AG09319 (cell line): ENCODE data around the gene RNASEH2B.

ENCODE experiments used
- DNase-seq: peaks from one replicate; pipeline ENCODE4 v3.0.0-alpha.2; 2010; ENCODE audit warnings: low read depth; ENCODE audit errors: extremely low read depth
- TF ChIP-seq, protein P1 (sequence below): IDR thresholded peaks from 2 replicates; pipeline ENCODE4 v1.5.1; 2011; ENCODE audit warnings: low read depth, mild to moderate bottlenecking, inconsistent platforms, low read length, moderate library complexity

Gene RNASEH2B

DNA sequence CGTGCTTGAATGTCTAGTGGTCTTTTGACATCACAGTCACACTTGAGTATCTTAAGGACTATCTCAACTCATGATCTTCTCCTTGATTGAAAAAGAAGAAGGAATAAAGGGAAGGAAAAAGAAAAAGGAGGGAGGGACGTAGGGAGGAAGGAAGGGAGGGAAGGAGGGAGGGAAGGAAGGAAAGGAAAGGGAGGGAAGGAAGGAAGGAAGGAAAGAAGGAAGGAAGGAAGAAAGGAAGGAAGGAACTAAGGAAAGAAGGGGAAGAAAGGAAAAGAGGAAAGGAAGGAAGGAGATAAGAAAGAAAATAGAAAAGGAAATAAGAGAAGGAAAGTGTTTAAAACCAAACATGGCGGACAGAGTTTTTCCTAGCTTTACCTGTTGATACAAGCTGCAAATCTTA lies 64.7 kb downstream of the RNASEH2B start:
- TF ChIP-seq, protein P1, sequence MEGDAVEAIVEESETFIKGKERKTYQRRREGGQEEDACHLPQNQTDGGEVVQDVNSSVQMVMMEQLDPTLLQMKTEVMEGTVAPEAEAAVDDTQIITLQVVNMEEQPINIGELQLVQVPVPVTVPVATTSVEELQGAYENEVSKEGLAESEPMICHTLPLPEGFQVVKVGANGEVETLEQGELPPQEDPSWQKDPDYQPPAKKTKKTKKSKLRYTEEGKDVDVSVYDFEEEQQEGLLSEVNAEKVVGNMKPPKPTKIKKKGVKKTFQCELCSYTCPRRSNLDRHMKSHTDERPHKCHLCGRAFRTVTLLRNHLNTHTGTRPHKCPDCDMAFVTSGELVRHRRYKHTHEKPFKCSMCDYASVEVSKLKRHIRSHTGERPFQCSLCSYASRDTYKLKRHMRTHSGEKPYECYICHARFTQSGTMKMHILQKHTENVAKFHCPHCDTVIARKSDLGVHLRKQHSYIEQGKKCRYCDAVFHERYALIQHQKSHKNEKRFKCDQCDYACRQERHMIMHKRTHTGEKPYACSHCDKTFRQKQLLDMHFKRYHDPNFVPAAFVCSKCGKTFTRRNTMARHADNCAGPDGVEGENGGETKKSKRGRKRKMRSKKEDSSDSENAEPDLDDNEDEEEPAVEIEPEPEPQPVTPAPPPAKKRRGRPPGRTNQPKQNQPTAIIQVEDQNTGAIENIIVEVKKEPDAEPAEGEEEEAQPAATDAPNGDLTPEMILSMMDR, result no peak
- no peak for DNase-seq

DNA sequence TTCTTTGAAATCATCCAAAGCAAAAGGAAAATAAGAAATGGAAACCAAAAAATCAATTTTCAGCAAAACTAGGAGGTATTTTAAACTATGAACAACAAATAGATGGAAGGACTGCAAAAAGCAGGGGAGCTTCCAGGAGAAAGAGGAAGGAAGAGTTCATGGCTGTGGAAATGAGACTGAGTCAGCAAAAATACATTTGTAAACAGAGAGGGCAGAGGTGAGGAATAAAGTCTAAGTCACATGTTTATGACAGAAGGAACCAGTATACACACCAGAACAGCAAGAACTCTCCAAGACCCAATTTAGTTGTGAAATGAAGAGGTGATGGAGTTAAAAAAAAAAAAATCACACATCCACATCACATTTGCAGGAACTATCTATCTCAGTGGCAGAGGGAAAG lies 69.6 kb downstream of the RNASEH2B start:
- DNase-seq, result no peak
- TF ChIP-seq, protein P1, result no peak

DNA sequence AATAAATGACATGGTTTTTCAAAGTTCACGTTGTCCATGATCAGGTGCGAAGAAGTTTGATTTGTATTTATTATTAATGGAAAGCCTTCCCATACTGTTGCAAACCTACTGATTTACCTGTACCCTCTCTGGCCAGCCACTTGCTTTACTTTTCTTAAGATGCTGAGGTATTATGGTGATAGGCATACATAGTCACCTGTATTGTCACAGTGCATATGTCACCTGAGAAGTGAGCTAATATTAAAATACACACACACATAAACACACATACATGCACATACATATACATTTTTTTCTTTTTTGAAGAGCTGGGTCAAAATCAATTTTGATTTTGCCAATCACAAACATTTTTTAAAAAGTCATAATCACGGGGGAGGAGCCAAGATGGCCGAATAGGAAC lies 72.1 kb downstream of the RNASEH2B start:
- no peak for DNase-seq
- TF ChIP-seq, protein P1, result no peak

DNA sequence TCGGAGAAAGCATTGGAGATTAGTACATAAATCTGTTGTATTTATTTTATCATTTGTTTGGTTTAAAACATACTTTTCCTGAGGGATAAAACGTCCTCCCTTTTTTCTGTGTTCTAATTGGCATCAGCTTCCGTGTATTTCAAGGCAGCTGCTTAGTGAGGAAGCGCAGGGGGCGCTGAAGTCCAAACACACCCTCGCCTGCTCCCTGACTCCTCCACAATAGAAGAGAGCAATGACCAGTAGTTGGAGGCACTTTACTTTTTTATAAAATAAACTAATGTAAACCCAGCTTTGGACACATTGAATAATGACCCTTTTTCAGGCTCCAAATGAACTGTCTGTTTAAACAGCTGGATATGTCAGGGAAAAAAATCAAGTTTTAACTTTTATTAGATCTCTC lies 79.9 kb downstream of the RNASEH2B start:
- TF ChIP-seq, protein P1, result no peak
- DNase-seq, result no peak

DNA sequence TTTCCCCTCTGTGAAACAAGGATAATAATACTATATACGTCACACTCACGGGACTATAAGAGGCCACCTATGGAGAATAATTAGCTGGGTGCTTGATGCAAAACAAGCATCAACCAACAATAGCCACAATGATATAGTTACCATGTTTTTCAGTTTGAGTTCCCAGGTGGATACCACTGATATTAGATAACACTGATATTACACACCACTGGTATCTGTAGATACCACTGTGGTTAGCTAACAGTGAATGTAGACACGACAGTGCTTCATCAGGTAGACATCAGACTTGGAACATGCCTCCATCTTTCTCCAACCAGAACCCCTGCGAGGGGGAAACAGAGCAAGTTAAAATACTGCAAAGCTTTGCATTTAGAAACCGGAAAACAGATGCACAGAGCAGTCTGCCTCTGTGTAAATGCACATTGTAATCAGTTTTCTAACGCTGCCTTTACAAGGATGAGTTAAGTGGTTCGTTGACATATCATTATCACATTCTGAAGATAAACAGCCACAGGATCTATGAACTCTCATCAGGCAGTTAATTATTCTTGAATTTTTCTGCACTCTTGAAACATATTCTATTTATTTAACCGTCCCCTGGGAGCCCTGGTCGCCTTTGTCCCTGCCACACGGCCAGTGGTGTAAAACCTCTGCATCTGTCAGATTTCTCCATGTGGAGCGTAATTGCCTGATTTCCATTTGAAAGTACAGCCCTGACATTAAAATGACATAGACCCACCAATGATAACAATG lies 80.7 kb downstream of the RNASEH2B start:
- no peak for DNase-seq
- TF ChIP-seq, protein P1, result no peak

DNA sequence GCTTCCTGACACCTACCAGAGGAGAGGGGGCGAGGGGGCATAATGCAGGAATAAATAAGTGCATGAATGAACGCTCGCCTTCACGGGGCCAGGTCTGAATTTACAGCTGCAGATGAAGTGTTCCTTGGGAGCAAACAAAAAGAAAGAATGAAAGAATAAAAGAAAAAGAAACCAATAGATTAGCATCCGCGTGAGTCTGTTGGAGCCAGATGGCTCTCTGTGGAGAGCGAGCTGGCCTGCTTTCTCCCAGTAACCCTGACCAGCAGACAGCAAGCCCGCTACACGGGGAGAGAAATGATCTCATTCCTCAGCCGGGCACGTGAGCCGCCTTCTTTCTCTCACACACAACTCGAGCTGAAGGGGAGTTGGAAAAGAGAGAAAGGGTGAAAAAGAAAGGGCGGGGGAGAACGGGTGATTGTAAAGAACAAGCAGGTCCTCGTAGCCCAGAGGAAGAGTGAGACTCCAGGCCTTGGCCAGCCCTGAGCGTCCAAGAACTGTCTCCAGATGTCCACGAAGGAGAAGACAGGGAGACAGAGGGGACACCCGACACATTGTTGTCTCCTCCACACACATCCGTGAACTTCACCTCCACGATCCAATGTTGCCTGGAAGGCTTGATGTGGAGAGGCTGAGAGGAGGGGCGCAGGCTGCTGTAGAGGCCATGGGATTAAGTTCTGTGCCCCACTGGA lies 81.4 kb downstream of the RNASEH2B start:
- no peak for DNase-seq
- TF ChIP-seq, protein P1, result no peak
